ENCODE results near the gene POMGNT1.

DNA sequence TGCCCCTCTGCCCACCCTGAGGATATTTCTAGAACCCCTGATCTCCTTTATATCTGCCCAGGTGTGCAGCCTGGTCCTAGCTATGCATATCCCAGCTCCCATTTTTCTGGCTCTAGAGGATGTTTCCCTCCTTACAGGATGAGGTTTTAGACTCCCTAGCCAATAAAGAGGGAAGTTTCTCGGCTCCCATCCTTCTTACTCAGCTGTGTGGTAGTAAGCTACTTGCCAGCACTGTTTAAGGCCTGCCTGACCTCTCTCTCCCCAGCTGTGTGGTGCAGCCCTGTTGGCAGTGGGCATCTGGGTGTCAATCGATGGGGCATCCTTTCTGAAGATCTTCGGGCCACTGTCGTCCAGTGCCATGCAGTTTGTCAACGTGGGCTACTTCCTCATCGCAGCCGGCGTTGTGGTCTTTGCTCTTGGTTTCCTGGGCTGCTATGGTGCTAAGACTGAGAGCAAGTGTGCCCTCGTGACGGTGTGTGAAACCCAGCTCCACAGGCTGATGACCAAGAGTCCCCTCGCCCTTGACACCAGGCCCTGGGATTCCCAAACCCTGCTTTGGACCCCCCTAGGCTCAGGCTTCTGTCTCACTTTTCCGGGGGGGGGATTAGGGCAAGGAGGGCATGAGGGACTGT, 14.2 kb downstream of the POMGNT1 start:
- TF ChIP-seq, protein P1, sequence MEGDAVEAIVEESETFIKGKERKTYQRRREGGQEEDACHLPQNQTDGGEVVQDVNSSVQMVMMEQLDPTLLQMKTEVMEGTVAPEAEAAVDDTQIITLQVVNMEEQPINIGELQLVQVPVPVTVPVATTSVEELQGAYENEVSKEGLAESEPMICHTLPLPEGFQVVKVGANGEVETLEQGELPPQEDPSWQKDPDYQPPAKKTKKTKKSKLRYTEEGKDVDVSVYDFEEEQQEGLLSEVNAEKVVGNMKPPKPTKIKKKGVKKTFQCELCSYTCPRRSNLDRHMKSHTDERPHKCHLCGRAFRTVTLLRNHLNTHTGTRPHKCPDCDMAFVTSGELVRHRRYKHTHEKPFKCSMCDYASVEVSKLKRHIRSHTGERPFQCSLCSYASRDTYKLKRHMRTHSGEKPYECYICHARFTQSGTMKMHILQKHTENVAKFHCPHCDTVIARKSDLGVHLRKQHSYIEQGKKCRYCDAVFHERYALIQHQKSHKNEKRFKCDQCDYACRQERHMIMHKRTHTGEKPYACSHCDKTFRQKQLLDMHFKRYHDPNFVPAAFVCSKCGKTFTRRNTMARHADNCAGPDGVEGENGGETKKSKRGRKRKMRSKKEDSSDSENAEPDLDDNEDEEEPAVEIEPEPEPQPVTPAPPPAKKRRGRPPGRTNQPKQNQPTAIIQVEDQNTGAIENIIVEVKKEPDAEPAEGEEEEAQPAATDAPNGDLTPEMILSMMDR (IDR thresholded peaks at IDR 0.05), result no peak
- TF ChIP-seq EZH2 (IDR thresholded peaks at IDR 0.05), result no peak
- TF ChIP-seq EZH2phosphoT487 (IDR thresholded peaks at IDR 0.05), result no peak
